Measurements from ENCODE around the gene ARL5C.
"Not testable (repeated sequence)": the region's sequence is repeated elsewhere in the genome, so short reads cannot be mapped to it uniquely, and the experiment has no call there.

ARL5C gene

DNA sequence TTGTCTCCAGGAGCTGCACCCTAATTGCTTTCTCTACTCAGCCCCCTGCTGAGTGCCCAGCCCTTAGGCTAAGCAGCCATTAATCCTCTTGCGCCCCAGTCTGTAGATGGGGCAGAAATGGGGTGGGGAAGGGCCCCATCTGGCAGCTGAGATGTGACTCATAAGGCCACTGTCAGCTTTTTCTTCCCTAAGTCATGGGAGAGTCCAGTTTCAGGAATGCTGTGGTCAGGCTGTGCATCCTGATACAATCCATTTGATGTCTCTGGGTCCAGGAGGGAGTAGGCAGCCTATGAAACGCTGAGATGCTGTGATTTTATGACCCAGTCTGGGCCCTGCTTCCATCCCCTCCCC lies 26.8 kb downstream of the ARL5C start:
- no peak for DNase-seq

DNA sequence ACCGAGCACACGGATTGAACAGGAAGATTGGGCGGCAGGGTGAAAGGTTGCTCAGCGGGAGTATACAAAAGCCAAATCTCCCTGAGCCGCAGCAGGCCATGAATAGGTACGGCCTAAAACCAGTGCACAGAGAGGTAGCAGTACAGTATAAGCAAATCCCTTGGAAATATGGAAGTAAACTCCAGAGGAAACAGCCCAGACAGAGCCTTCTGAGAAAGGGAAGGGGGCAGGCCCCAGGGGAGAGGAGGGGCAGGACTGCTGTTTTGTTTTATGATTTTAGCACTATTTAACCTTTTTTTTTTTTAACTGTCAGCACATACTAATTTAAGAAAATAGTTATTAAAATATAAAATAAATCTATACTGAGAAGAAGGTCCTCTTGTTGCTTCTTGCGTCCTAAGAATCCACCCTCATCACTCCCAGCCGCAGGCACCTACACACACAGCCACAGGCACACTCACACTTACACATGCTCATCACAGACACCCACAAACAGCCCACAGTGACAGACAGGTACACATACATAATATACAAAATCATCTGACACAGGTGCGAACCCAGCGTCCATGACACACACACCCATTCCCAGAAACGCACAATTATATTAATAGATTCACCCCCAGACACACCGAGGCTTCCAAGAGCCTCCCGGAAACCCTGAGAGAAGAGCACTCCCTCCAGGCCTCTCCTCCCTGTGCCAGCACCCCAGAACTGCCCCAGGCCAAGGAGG lies 27.4 kb downstream of the ARL5C start:
- no peak for DNase-seq

DNA sequence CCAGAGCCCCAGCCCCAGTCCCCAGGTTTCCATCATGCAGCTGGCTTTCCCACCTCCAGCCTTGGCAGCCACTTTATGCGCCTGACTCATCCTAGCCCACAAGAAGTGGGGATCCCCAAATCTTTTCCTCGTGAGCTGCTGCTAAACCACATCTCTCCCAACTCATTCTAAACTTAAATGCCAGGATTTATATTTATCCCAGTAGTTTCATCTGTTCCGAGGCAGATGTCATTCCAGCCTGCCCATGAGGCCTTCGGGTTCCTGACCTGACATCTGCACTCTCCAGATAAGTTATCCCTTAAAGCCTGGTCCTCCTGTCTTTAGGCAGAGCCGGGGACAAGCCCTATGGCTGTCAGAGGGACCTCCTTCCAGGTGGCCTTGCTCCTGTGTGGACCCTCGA lies 31.1 kb downstream of the ARL5C start:
- DNase-seq, result no peak

DNA sequence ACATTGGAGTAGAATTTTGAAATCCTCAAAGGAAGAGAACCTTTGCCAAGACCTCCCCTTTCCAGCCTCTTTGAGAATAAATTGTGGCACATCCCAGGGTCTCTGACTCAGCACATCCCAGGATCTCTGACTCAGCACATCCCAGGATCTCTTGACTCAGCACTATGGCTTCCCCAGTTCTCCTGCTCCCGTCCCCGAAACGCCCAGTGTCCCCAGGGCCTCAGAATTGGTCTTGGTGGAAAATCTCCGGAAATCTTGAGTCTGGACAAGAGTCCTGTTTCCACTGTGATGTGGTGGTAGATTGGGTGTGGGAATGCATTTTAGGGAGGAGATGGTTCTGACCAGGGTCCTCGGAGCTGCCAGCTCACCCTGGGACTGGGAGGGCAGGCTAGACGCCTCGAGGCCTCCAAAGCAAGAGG lies 33.8 kb downstream of the ARL5C start:
- DNase-seq, result no peak

DNA sequence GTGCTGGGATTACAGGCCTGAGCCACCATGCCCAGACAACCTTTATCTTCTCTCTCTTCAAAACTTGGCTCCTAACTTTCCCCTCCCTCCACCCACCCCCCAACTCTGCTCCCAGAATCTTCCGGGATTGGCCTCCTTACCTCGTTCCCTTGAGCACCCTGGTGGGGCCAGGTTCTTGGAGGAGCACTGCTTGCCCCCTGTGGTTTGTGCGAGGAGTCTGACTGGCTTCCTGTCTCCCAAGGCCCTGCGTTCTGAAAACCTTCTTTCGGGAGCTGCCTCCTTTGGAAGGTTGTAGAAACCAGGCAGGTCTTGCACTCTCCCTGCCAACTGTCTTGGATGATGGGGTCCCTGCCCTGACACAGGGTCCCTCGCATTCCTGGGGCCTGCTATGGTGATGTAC lies 34.3 kb downstream of the ARL5C start:
- DNase-seq, result no peak

DNA sequence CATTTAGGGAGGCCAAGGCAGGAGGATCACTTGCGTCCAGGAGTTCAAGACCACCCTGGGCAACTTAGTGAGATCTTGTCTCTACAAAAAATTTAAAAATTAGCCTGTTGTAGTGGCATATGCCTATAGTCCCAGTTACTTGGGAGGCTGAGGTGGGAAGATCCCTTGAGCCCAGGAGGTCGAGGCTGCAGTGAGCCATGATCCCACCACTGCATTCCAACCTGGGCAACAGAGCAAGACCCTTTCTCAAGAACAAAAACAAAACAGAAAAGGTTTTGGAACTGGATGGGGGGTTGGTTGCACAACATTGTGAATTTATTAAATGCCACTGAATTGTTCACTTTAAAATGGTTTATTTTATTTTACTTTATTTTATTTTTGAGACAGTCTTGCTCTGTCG lies 35.8 kb downstream of the ARL5C start:
- no peak for DNase-seq

DNA sequence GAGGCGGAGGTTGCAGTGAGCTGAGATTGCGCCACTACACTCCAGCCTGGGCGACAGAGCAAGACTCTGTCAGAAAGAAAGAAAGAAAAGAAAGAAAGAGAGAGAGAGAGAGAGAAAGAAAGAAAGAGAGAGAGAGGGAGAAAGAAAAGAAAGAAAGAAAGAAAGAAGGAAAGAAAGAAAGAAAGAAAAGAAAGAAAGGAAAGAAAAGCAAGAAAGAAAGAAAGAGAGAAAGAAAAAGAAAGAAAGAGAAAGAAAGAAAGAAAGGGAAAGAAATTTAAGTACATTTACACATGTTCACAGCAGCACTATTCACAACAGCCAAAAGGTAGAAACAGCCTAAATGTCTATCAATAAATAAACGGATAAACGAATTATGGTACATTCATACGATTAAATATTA lies 36.4 kb downstream of the ARL5C start:
- DNase-seq, result not testable (repeated sequence)

DNA sequence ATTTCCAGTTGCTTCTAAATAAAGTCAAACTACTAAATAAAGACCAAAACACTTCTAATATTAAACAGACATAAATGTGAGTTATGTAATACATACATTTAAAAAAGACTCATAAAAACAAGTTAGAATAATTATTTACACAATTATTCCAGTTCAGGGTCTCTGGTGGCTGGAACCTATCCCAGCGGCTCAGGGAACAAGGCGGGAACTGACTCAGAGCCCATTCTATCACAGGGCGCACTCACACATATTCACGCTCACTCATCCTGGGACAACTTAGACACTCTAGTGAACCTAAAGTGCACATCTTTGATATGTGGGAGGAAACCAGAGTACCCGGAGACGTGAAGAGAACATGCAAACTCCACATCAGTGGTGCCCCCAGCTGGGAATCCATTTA lies 39.5 kb downstream of the ARL5C start:
- no peak for DNase-seq

DNA sequence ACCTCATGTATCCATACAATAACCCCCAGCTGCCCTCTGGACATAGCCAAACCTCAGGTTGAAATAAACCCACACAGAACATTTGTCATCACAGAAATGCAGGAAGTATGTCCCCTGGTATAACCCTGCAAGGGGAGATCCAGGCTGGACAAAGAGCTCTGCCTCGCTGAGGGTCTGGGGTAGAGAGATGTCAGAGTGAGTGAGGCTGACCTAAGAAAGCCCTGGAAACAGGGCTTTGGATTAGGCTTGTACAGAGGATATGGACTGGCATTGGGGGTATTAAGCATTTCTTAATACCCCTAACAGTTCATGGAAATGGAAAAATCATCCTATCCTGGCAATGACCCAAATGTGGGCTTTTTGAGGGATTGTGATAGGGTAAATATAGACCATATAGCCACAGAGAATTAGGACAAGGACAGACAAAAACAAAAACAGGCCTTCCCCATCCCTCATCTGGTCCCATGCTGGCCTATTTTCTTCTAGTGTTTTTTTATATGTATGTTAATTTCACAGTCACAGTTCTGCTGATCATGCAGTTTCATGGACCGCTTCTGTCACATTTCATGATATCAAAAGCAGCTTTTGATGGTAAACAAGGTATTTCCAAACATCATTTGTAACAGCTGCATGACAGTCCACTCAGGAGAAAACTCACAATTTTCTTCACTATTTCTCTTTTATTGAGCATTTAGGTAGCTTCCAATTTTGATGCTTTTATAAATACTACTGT lies 40.7 kb downstream of the ARL5C start:
- DNase-seq, result no peak

DNA sequence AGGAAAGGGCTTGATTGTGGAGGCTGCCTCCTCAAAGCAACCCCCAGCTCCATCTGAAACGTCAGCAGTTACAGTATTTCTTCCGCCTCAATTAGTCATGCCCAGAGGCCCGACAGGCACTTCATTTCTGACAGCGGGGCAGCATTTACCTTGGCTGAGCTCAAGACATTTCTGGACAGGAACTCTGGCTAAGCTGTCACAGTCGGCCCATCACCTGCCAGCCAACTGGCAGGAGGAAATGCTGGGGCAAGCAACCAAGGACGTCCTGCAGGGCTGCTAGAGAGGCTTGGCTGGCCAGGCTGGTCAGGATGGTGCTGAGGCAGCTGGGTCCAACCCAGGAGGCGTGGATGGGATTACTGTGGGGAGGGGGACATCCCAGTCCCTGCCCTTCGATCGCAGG lies 42.3 kb downstream of the ARL5C start:
- DNase-seq, result no peak

DNA sequence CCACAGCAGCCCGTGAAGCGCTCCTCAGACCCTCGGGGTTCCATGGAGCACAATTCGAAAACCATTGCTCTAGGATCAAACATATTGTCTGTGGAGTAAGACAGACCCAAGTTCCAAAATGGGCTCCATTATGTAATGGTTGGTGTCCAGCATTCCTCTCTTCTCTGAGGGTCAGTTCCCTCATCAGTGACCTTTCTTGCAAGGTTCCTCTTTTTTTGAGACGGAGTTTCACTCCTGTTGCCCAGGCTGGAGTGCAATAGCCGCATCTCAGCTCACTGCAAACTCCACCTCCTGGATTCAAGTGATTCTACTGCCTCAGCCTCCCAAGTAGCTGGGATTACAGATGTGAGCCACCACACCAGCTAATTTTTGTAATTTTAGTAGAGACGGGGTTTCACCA lies 43.0 kb downstream of the ARL5C start:
- no peak for DNase-seq

DNA sequence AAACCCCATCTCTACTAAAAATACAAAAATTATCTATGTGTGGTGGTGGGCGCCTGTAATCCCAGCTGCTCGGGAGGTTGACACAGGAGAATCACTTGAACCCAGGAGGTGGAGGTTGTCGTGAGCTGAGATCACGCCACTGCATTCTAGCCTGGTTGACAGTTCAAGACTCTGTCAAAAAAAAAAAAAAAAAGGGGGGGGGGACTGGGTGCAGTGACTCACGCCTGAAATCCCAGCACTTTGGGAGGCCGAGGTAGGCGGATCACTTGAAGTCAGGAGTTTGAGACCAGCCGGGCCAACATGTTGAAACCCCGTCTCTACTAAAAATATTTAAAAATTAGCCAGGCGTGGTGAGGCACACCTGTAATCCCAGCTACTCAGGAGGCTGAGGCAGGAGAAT lies 44.0 kb downstream of the ARL5C start:
- DNase-seq, result not testable (repeated sequence)

DNA sequence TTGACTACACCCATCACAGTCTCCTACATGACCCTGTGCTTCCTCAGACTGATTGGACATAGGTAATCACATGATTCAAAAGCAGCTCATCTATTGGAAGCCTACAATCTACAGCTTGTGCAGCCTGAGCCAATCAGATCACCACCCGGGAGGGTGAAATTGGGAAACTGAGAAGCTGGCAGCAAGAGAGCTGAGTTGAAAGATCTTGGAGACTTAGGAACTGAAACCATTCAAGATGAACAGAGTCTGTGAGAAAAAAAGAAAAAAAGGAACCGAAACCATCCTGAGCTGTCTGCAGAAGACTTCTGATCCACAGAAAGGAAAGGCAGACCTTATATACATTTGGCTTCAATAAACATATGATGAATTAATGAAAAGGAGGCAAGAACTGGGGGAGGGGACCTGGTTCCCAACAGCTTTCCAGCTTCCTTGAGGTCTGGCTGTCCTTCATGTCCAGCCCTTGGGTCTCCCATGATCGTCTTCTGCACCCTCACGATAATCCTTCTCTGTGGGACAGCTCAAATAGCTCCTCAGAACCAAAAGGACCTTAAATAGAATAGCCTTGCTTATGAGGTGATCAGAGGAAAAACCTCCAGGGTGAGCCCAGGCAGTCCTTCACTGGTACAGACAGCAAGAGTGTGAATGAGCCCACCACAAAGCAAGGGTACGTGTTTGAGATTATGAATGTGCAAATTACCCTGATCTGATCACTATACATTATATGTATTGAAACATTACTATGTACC lies 47.1 kb downstream of the ARL5C start:
- DNase-seq, result no peak

DNA sequence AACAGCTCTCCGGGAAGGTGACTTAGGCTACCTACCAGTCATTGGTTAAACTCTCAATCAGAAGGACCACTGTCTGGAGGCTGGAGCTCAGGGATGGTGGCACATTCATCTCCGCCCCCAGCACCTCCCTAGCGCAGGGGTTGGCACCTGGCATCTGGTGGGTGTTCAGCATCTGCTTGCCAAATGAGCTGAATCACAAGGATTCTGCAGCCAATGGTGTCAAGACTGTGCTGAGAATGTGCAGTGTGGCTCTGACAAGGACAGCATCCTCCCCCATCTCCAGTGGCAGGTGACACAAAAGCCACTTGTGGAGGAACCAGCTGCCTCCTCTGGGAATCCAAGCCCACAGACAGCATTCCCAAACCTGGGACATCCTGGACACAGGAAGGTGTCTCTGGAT lies 49.7 kb downstream of the ARL5C start:
- DNase-seq, result no peak

DNA sequence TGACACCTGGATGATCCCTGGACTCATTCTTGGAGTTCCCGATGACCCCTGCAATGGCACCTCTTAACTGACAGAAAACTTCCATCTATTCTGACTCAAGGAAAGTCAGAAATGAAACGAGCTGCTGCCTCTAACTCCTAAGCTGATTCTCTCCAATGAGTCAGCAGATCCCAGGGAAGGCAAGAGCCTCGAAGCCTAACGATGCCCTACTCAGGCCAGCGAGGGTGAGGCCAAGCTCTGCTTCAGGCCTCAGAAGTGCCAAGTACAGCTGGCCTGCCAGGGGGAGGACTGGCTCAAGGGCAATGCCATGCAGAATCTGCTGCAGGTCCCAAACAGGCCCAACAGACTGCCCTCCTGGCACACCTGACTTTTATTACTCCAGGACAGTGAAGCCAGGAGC lies 50.8 kb downstream of the ARL5C start:
- DNase-seq, result no peak

DNA sequence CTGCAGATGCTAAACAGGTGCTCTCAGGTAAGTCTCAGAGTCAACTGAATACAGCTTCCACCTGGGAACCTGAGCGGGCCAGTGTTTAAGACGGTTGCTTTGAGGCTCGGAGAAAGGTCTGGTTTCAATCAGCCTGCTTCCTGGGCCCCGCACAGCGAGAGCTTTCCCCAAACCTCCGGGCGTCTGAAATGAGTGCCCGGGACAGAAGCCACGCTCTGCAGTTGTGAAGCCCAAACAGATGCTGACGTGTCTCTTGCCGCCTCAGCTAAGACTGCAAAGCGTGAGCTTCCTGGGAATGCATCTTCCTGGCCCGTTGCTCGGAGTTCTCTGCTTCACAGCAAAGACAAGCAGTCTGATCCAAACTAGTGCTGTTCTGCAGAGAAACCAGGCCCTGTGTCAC lies 51.2 kb downstream of the ARL5C start:
- DNase-seq, result no peak

DNA sequence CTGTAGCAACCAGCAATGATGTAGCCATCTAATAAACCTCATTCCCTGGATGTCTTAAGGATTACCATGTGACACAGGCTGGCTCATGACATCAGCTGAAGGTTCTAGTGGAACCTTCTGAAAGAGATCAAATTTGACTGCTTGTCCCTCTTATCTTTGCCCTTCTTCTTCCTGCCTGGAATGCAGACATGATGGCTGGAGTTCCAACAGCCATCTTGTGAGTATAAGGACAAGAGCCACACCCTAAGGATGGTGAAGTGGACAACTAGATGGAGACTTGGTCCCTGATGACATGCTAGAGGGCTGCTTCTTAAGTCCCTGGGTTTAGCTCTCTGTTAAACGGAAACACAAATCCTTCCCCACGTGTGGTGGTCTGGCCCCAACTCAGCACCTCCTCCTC lies 52.1 kb downstream of the ARL5C start:
- no peak for DNase-seq

DNA sequence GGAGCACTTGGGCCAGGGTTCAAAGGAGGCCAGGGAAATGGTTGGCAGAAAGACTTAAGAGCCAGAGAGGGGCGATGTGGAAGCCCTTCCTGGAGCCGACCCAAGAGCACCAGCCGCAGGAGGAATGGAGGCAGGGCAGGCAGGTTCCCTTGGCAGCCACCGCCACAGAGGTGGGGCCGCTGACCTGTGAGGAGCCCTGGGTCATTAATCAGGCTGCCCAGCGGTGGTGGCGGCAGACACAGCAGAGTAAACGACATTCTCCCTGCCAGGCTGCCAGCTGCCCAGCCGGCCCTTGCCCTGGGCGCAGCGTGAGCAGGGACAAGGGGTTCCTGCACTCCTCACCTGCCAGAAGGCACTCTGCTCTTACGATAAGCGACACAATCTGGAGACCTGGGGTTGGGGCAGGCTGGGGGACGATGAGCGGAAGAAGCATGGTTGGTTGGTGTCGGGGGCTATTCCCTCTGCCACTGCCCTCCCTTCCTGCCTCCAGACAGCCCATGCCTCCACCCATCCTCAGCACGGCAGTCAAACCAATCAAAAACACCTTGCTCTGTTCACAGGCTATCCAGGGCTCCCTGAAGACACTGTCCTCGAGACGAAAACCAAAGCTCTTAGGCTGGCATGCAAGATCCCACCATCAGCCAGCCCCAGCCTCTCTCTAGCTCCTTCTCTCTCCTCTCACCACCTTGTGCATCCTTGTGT lies 55.4 kb downstream of the ARL5C start:
- DNase-seq, result no peak

DNA sequence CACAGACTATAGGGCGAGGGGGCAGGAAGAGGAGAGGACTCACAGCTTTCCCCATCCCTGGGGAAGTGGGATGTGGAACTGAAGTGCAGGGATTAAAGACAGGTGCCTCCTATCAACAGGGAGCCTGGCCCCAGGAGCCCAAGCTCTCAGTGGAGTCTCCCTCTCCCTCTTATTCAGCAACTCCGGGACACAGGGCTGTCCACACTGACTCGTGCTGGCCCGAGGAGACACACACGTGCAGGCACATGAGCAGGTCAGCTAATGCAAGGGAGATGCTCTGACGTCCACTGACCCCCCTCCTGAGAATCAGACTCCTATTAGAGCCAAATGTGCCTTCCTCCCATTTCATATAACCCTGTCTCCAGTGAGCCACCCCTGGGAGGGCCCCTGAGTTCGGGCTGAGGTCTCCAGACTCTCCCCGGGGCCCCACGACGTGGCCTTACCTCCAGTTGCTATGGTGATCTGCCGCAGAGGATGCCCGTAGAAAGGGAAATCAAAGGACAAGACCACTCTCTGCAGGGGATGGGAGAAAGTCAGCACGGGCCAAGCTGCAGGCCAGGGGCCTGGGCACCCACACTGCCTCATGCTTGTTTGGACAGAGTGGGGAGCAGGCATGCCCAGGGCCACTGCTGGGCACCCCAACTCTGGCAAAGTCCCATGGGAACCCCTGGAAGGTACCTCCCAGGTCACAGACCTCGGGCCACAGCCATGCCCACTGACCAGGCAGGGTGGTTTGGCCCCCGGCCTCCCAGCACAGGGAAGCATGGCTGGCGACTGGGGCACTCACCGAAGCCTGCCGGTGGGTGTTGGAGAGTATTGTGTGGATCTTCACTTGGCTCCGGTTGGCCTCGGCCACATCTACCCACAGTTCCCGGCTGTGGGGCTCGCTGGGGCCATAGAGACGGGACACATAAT lies 57.2 kb downstream of the ARL5C start:
- no peak for DNase-seq

DNA sequence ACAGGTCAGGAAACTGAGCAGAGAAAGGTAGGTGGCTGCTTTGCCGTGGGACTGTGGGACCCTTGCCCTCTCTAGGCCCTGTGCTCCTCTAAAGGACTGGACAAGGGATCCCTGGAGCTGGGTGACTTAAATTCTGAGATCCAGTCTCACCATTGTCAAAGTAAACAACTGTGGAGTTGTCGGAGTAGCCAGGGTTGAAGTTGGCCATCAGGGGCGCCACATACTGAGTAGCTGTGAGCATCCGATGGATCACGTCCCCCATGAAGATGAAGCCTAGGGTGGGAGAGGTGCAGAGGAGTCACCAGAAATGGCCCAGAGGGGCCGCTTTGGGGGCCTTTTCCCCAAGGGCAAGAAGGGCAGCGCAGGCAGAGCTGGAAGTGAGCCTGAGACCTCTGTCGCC lies 58.0 kb downstream of the ARL5C start:
- no peak for DNase-seq

DNA sequence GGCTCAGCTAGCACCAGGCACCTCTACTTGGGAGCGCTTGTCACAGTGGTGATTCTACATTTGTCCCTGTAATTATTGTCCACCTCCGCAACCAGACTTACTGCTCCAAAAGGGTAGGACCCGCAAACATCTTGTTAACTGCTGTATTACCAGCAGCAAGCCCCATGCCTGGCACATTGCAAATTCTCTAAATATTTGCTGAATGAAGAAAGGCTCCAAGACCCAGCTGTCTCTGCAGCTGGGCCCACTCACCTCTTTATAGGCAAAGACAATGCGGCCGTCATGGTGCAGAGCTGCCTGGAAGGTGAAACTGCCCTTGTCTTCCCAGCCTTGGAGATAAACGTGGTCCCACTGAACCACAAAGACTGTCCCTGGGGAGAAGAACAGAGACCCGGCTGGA lies 58.8 kb downstream of the ARL5C start:
- DNase-seq, result no peak
